Measurements from ENCODE around the gene DPY19L3.

Gene DPY19L3

DNA sequence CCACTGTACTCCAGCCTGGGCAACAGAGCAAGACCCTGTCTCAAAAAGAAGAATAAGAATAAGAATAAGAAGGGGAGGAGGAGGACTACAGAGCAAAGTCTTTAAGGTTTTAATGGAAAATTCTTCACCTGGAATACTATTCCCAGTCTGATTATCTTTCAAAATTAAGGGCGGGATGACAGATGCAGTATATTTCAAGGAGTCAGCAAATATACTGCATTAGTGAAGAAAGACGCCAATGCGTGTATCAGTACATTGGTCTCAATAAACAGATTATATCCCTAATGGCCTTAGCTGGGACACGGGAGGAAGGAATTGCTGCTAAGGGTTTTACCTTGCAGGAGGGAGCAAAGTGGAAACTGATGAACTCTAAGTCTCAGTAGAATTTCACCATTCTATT, 121.3 kb downstream of the DPY19L3 start:
- TF ChIP-seq NFIC (IDR thresholded peaks at IDR 0.05) (no peak), USF1 (IDR thresholded peaks at IDR 0.05) (no peak), CEBPB (IDR thresholded peaks at IDR 0.05) (no peak), EP300 (IDR thresholded peaks at IDR 0.05; ENCODE audit: borderline replicate concordance) (no peak)

DNA sequence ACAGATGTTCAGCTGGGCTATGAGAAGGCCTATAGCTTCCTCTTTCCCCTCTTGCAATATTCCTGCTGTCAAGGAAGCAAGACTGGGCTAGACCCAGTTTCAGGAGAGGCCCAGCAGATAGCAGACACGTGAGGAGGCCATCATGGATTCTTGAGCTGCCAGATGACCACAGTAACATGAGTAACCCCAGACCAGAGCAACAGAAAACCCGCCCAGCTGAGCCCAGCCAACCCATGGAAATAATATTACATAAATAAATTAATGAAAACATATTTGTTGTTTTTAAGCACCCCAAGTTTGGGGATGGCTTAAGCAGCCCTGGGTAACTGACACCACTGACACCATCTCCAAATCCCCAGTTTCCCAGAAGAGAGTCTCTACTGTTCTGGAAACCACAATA, 125.2 kb downstream of the DPY19L3 start:
- TF ChIP-seq TCF12 (IDR thresholded peaks at IDR 0.05; ENCODE audit: low read depth), result no peak
- TF ChIP-seq YY1 (IDR thresholded peaks at IDR 0.05; ENCODE audit: low read depth), result no peak
- no peak for TF ChIP-seq ZBTB7A (IDR thresholded peaks at IDR 0.05; ENCODE audit: low read depth)
- no peak for TF ChIP-seq FOXM1 (IDR thresholded peaks at IDR 0.05; ENCODE audit: borderline replicate concordance, low read depth)
- TF ChIP-seq TAF1 (IDR thresholded peaks at IDR 0.05; ENCODE audit: low read depth), result no peak
- TF ChIP-seq CEBPB (IDR thresholded peaks at IDR 0.05), result no peak
- TF ChIP-seq NFIC (IDR thresholded peaks at IDR 0.05), result no peak
- no peak for TF ChIP-seq RAD21 (IDR thresholded peaks at IDR 0.05; ENCODE audit: low read depth)
- TF ChIP-seq, protein P1, sequence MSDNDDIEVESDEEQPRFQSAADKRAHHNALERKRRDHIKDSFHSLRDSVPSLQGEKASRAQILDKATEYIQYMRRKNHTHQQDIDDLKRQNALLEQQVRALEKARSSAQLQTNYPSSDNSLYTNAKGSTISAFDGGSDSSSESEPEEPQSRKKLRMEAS (IDR thresholded peaks at IDR 0.05), result no peak
- no peak for TF ChIP-seq TEAD4 (IDR thresholded peaks at IDR 0.05)
- TF ChIP-seq, protein P2, sequence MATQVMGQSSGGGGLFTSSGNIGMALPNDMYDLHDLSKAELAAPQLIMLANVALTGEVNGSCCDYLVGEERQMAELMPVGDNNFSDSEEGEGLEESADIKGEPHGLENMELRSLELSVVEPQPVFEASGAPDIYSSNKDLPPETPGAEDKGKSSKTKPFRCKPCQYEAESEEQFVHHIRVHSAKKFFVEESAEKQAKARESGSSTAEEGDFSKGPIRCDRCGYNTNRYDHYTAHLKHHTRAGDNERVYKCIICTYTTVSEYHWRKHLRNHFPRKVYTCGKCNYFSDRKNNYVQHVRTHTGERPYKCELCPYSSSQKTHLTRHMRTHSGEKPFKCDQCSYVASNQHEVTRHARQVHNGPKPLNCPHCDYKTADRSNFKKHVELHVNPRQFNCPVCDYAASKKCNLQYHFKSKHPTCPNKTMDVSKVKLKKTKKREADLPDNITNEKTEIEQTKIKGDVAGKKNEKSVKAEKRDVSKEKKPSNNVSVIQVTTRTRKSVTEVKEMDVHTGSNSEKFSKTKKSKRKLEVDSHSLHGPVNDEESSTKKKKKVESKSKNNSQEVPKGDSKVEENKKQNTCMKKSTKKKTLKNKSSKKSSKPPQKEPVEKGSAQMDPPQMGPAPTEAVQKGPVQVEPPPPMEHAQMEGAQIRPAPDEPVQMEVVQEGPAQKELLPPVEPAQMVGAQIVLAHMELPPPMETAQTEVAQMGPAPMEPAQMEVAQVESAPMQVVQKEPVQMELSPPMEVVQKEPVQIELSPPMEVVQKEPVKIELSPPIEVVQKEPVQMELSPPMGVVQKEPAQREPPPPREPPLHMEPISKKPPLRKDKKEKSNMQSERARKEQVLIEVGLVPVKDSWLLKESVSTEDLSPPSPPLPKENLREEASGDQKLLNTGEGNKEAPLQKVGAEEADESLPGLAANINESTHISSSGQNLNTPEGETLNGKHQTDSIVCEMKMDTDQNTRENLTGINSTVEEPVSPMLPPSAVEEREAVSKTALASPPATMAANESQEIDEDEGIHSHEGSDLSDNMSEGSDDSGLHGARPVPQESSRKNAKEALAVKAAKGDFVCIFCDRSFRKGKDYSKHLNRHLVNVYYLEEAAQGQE (IDR thresholded peaks at IDR 0.05; ENCODE audit: low read depth), result no peak
- TF ChIP-seq USF1 (IDR thresholded peaks at IDR 0.05), result no peak

- TF ChIP-seq RAD21 (IDR thresholded peaks at IDR 0.05; ENCODE audit: low read depth) (no peak), YY1 (IDR thresholded peaks at IDR 0.05; ENCODE audit: low read depth) (no peak), CREB1 (IDR thresholded peaks at IDR 0.05; ENCODE audit: low read depth) (no peak), CEBPB (IDR thresholded peaks at IDR 0.05) (no peak), EP300 (IDR thresholded peaks at IDR 0.05; ENCODE audit: borderline replicate concordance) (no peak), NFIC (IDR thresholded peaks at IDR 0.05) (no peak), TCF12 (IDR thresholded peaks at IDR 0.05; ENCODE audit: low read depth) (no peak), EGR1 (IDR thresholded peaks at IDR 0.05) (no peak), FOXM1 (IDR thresholded peaks at IDR 0.05; ENCODE audit: borderline replicate concordance, low read depth) (no peak)
- TF ChIP-seq, protein P2 (IDR thresholded peaks at IDR 0.05; ENCODE audit: low read depth), result no peak
Observed at GRCh38 chr19:32532233-32532632, 126.7 kb downstream of the DPY19L3 start.
